Stimulated activated memory B cell treated with anti-CD40 and anti-IgM and Interleukin-4, amounts not matched to agents 10 μg/mL and 1 μg/mL and 100 μg/mL, for 72 hours (primary cell): ENCODE measurements around the gene PPARG.
A peak's percentile ranks its signal among the peaks of the same experiment; 100 is the strongest.

ENCODE experiments used
- ATAC-seq: fragments of 150-1000 bp; cut with Tn5 transposase; 2 replicates; pipeline ENCODE4 v1.10.0; 2021
- H3K27ac Mint-ChIP-seq: one replicate; pipeline ENCODE4 v1.8.0; 2022; ENCODE audit warnings: mild to moderate bottlenecking, mixed read lengths
- H3K27me3 Mint-ChIP-seq: one replicate; pipeline ENCODE4 v1.8.0; 2022; ENCODE audit warnings: mixed read lengths
- H3K36me3 Mint-ChIP-seq: one replicate; pipeline ENCODE4 v1.8.0; 2022; ENCODE audit warnings: mixed read lengths
- H3K4me1 Mint-ChIP-seq: one replicate; pipeline ENCODE4 v1.8.0; 2022; ENCODE audit warnings: mixed read lengths
- H3K4me3 Mint-ChIP-seq: one replicate; pipeline ENCODE4 v1.8.0; 2022; ENCODE audit warnings: mild to moderate bottlenecking, moderate library complexity, mixed read lengths
- H3K9me3 Mint-ChIP-seq: one replicate; pipeline ENCODE4 v1.8.0; 2022; ENCODE audit warnings: mixed read lengths

PPARG gene

GRCh38 chr3:12316729-12317351, 28.0 kb downstream of the PPARG start:
- no peak for ATAC-seq
- no peak overlapping the region for H3K4me3 Mint-ChIP-seq
- H3K9me3 Mint-ChIP-seq, result no peaks in the 10 kb centered on the region
- no peak overlapping the region for H3K27ac Mint-ChIP-seq
- H3K4me1 Mint-ChIP-seq, result no peaks in the 10 kb centered on the region
- no peaks in the 10 kb centered on the region for H3K36me3 Mint-ChIP-seq
- H3K27me3 Mint-ChIP-seq, result peaks cover 20% of the 10 kb centered on the region

DNA sequence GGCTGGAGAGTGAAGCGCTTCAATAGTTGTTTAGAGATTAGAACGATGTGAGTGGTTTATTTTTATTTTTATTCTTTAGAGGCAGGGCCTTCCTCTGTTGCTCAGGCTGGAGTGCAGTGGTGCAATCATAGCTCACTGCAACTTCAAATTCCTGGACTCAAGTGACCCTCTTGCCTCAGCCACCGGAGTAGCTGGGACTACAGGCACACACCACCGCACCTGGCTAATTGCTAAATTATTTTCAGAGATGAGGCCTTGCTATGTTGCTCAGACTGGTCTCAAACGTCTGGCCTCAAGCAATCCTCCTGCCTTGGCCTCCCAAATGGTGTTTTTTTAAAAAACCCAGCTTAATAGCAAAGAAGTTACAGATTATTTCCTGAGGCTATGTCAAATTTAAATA, 29.0 kb downstream of the PPARG start:
- Mint-ChIP-seq H3K4me3 (no peak overlapping the region), H3K27ac (no peak overlapping the region), H3K27me3 (peaks cover 30% of the 10 kb centered on the region), H3K36me3 (no peaks in the 10 kb centered on the region), H3K4me1 (peaks cover 3% of the 10 kb centered on the region), H3K9me3 (no peaks in the 10 kb centered on the region)
- ATAC-seq, result no peak

- no peak overlapping the region for H3K4me3 Mint-ChIP-seq
- ATAC-seq, result no peak
- H3K27me3 Mint-ChIP-seq, result peaks cover 41% of the 10 kb centered on the region
- no peaks in the 10 kb centered on the region for H3K9me3 Mint-ChIP-seq
- H3K27ac Mint-ChIP-seq, result no peak overlapping the region
- H3K4me1 Mint-ChIP-seq, result peaks cover 10% of the 10 kb centered on the region
- no peaks in the 10 kb centered on the region for H3K36me3 Mint-ChIP-seq
Observed at GRCh38 chr3:12318758-12319621, 30.1 kb downstream of the PPARG start.

- ATAC-seq, result no peak
- Mint-ChIP-seq H3K4me1 (peaks cover 18% of the 10 kb centered on the region), H3K27ac (no peak overlapping the region), H3K9me3 (no peaks in the 10 kb centered on the region), H3K27me3 (peaks cover 34% of the 10 kb centered on the region), H3K36me3 (no peaks in the 10 kb centered on the region), H3K4me3 (no peak overlapping the region)
Observed at GRCh38 chr3:12321015-12321414, 32.1 kb downstream of the PPARG start.

DNA sequence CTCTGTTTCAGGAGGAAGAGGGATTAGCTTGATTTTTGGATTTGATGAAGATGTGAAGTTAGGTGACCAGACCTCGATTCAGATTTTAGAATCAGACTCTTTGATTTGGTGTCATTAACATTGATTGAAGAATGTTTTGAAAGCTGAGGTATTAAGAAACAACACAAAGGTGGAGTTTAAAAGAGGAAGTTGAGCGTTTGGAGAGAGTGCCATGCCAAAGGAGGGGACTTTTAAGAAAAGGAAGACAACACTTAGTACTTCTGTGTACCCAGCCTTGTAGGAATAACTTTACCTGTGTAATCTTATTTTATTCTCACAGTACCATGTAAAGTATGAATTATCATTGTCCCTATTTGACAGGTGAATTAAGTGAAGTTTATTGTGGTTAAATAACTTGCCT, 34.4 kb downstream of the PPARG start:
- Mint-ChIP-seq H3K27me3 (peaks cover 32% of the 10 kb centered on the region), H3K36me3 (no peaks in the 10 kb centered on the region), H3K4me3 (no peak overlapping the region), H3K4me1 (peaks cover 19% of the 10 kb centered on the region), H3K27ac (no peak overlapping the region), H3K9me3 (no peaks in the 10 kb centered on the region)
- no peak for ATAC-seq

DNA sequence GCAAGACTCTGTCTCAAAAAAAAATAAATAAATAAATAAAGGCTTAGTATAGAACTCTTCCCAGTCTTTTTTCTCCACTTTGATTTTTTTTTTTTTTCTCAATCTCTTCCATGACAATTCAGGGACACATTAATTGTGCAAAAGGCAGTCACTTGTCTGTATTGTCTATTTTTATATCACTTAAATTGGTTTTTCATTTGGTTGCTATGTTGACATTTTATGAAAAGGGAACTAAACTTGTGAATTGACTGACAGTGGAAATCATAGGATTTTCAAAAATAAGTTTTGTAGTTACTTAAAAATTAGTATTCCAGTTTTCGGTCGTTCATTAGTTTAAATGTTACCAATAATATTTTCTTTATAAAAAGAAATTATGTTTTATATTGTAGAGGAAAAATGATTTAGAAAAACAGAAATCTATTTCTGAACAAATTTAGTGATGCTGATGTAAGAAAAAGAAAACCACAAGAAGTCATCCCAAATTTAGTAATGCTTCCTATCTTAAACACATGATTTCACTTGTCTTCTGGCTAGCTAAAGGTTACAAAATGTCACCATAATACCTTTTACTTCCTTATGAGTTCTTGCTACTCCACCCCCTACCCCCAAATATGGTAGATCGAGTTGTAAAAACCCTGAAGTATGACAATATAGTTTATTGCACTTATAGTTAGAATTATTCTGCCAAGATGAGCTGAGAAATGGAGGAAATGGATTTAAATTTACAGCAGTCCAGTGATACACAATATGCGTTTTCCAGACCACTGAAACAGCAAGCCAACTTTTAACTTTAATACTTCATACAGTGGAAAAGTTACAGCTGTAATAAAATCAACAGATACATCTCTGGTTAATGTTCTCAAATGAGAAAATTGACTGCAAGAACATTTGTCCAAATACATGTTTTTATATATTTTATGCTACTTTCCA, 37.0 kb downstream of the PPARG start:
- Mint-ChIP-seq H3K27ac (peak overlapping the region; percentile 72), H3K4me3 (peak overlapping the region; percentile 49), H3K36me3 (no peaks in the 10 kb centered on the region)

GRCh38 chr3:12327021-12327420, 38.2 kb downstream of the PPARG start:
- H3K36me3 Mint-ChIP-seq, result no peaks in the 10 kb centered on the region
- H3K4me1 Mint-ChIP-seq, result peaks cover 19% of the 10 kb centered on the region
- no peak for ATAC-seq
- H3K27me3 Mint-ChIP-seq, result peaks cover 22% of the 10 kb centered on the region
- H3K4me3 Mint-ChIP-seq, result no peak overlapping the region
- no peaks in the 10 kb centered on the region for H3K9me3 Mint-ChIP-seq
- no peak overlapping the region for H3K27ac Mint-ChIP-seq

More for the DNA sequence above, 37.0 kb downstream of the PPARG start:
- no peaks in the 10 kb centered on the region for H3K9me3 Mint-ChIP-seq
- ATAC-seq, result peak; percentile 48
- peaks cover 19% of the 10 kb centered on the region for H3K4me1 Mint-ChIP-seq
- peaks cover 32% of the 10 kb centered on the region for H3K27me3 Mint-ChIP-seq

GRCh38 chr3:12328132-12328836, 39.4 kb downstream of the PPARG start:
- Mint-ChIP-seq H3K4me1 (peaks cover 13% of the 10 kb centered on the region), H3K9me3 (no peaks in the 10 kb centered on the region), H3K4me3 (no peak overlapping the region), H3K27me3 (peaks cover 9% of the 10 kb centered on the region), H3K27ac (no peak overlapping the region), H3K36me3 (no peaks in the 10 kb centered on the region)
- peak; percentile 44 for ATAC-seq

DNA sequence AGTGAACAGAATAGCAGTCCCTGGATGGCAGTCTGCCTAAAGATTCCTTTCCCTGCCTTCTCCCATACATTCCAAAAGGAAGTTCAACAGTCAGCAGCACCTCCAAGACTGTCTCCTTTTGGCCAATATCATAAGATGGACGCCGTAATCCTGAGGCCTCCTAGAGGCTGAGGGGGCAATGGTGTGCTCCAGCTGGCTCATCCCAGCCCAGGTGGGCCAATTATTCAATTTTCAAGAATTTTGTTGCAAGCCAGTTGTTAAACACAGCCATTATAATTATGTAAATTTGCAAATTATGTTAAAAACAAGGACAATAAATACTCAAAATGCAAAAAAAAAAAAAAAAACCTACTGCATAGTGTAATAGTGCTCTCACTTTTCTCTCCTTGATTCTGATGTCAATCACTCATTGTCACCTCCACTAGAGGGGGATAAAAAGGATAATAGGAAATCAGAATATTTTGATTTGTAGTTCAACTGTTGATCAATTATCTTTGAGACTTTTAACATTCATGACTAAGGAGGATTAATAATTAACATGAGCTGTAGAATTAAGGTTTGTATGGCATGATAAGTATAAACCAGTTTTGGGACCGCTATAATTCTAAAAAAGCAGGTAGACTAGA, 40.1 kb downstream of the PPARG start:
- no peak for ATAC-seq
- Mint-ChIP-seq H3K27me3 (peaks cover 3% of the 10 kb centered on the region), H3K4me3 (no peak overlapping the region), H3K36me3 (no peaks in the 10 kb centered on the region), H3K9me3 (no peaks in the 10 kb centered on the region), H3K4me1 (peaks cover 10% of the 10 kb centered on the region), H3K27ac (no peak overlapping the region)

DNA sequence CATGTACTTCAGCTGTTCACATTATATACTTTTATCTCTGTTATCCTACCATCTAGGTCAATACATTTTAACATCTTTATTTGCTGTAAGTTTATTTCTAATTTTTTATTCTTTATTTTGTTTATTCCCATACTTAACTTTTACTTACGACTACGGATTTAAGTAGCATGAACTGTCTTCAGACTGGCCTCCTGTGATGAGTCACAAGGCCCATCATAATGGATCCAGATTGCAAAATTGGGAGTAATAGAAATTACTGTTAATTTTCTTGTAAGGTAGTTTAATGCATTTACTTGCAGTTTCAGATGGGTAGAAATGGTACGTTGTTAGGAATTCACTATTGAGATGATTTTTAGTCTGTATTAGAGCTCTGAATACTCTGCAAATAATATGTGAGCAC, 45.9 kb downstream of the PPARG start:
- Mint-ChIP-seq H3K27ac (no peak overlapping the region), H3K4me3 (no peak overlapping the region), H3K4me1 (no peaks in the 10 kb centered on the region), H3K36me3 (no peaks in the 10 kb centered on the region), H3K27me3 (no peaks in the 10 kb centered on the region), H3K9me3 (no peaks in the 10 kb centered on the region)
- no peak for ATAC-seq

- no peaks in the 10 kb centered on the region for H3K27me3 Mint-ChIP-seq
- no peaks in the 10 kb centered on the region for H3K36me3 Mint-ChIP-seq
- no peak overlapping the region for H3K27ac Mint-ChIP-seq
- no peaks in the 10 kb centered on the region for H3K9me3 Mint-ChIP-seq
- H3K4me3 Mint-ChIP-seq, result no peak overlapping the region
- ATAC-seq, result no peak
- no peaks in the 10 kb centered on the region for H3K4me1 Mint-ChIP-seq
Observed at GRCh38 chr3:12335421-12335820, 46.6 kb downstream of the PPARG start.

DNA sequence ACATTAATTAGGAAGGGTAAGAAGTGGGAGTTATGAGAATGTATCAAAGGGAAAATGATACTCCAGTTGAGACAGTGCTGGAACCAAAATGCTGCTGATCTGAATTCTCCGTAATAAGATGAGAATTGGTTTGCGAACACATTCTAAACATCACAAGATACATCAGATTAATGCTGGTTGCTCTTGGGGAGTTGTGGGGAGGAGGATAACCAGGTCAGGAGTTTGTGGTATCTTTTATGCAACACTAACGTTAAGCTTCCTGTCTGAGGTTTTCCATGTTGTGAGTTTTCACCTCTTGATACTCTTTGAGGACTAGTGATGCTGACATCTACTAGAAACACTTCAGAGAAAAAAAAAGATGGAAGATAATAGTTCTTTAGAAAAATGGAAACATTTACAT, 47.2 kb downstream of the PPARG start:
- Mint-ChIP-seq H3K36me3 (no peaks in the 10 kb centered on the region), H3K27ac (no peak overlapping the region), H3K4me1 (no peaks in the 10 kb centered on the region), H3K4me3 (no peak overlapping the region), H3K9me3 (no peaks in the 10 kb centered on the region), H3K27me3 (no peaks in the 10 kb centered on the region)
- ATAC-seq, result no peak

DNA sequence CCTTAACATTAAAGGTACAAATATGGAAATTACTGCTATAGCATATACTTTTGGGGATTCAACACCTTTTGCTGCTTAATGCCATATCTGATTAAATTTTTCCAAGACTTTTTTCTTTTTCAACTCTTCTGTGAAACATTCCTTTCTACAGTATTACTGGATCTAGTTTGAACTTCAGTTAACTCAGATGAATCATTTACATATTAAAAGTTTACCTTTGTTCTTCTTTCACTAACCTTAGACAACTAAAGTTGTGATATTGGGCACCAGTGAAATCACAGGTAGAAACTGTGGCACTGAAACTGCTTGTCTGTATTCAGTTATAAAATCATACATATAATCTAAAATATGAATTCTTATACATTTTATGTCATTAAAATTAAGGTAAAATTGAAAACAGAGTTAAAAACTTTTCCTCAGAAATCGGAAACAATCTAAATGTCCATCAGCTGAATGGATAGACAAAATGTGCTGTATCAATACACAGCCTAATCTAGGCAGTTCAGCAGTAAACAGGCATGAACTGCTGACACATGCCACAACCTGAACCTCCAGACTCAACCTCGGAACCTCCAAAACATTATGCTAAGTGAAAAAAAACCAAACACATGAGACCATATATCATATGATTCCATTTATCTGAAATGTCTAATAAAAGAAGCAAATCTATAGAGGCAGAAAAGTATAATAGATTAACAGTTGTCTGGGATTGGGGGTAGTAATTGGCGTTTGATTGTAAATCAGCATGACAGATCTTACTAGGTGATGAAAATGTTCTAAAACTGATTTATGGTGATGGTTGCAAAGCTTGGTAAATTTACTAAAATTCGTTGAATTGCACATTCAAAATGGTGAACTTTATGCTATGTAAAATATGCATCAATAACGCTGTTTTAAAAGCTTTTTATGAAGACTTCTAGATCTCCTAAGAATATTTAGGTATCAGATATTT, 50.0 kb downstream of the PPARG start:
- H3K27ac Mint-ChIP-seq, result no peak overlapping the region
- no peak for ATAC-seq

More for the DNA sequence above, 50.0 kb downstream of the PPARG start:
- no peaks in the 10 kb centered on the region for H3K4me1 Mint-ChIP-seq
- H3K4me3 Mint-ChIP-seq, result no peak overlapping the region
- H3K27me3 Mint-ChIP-seq, result peaks cover 9% of the 10 kb centered on the region
- H3K9me3 Mint-ChIP-seq, result no peaks in the 10 kb centered on the region
- no peaks in the 10 kb centered on the region for H3K36me3 Mint-ChIP-seq
